Measurements from ENCODE around the gene TCF12. TPM values are rescaled to one million over a fixed set of nuclear protein-coding genes. Genes with fewer than 3 reads are reported as not detected.

Gene TCF12
- total and polyA plus RNA-seq, 2 donors (not counting 3 experiments of a cell fraction or from before 2014, with no cell fraction given), result 72.1 to 133 TPM

DNA sequence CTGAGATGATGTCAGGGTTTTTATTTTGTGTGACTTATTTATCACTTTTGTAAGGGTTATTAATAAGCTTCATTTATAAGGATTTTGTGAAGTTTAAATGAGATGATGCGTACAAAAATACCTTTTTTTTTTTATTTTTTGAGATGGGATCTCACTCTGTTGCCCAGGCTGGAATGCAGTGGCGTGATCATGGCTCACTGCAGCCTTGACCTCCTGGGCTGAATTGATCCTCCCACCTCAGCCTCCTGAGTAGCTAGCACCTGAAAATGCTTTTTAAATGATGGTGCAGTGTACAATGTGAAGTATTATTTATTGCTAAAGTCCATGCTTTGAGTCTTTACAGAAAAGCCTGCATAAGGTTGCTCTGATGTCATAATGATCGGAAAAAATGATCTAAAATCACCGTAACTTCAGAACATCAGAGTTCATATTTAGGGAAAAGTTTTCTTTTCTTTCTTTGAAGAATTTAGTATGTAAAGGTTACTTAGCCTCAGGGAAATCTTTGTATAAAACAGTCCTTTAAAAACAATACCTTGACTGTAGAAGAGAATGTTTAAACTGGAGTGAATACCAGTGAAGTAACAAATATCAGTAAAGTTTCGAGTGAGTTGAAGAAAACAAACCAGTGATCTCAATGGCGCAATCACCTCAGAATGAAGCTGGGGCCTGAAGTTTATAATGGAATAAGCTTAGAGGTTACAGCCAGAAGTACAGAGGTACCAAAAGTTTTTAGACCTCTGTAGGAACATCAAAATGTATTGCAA lies 29.7 kb downstream of the TCF12 start:
- H3K4me2 ChIP-seq (ENCODE audit: insufficient read depth, low read length), result no peak overlapping the region
- dilution Hi-C loops (cut with MboI; ENCODE audit: extremely low pct_ligation_motif_present, low sequenced_read_pairs), result no loop called here
- FAIRE-seq, result no peak

More for the DNA sequence above, 29.7 kb downstream of the TCF12 start:
- Histone ChIP-seq H3K4me3 (replicated peaks in 1 of 3; ENCODE audit: insufficient read depth in 1 of 3, low read depth in 1 of 3, low read length in 3 of 3) (no peak overlapping the region), H2AFZ (ENCODE audit: low read depth, low read length) (no peak overlapping the region), H3K27me3 (ENCODE audit: control insufficient read depth in 2 of 2, insufficient read depth in 2 of 2, low read length in 2 of 2) (no peaks in the 10 kb centered on the region), H3K9me1 (replicated peaks; ENCODE audit: control insufficient read depth, extremely low read depth, insufficient read depth, low read length) (no peaks in the 10 kb centered on the region), H3K27ac (ENCODE audit: insufficient read depth, low read depth, low read length) (no peak overlapping the region), H3K79me2 (ENCODE audit: control insufficient read depth, insufficient read depth, low read length) (peaks cover 98% of the 10 kb centered on the region), H3K9ac (replicated peaks; ENCODE audit: extremely low read depth, insufficient read depth, low read length) (no peak overlapping the region), H3K36me3 (ENCODE audit: control insufficient read depth in 2 of 2, extremely low read depth in 1 of 2, insufficient read depth in 2 of 2, low read length in 2 of 2) (peaks cover 0 to 2% of the 10 kb centered on the region in 2 experiments), H3K4me1 (ENCODE audit: control insufficient read depth, extremely low read depth, insufficient read depth, low read length) (no peaks in the 10 kb centered on the region), H4K20me1 (replicated peaks; ENCODE audit: control insufficient read depth, extremely low read depth, insufficient read depth, low read length) (peaks cover 22% of the 10 kb centered on the region), H3K9me3 (replicated peaks; ENCODE audit: control insufficient read depth, insufficient read depth, low read length) (no peaks in the 10 kb centered on the region)
- TF ChIP-seq, protein P1, sequence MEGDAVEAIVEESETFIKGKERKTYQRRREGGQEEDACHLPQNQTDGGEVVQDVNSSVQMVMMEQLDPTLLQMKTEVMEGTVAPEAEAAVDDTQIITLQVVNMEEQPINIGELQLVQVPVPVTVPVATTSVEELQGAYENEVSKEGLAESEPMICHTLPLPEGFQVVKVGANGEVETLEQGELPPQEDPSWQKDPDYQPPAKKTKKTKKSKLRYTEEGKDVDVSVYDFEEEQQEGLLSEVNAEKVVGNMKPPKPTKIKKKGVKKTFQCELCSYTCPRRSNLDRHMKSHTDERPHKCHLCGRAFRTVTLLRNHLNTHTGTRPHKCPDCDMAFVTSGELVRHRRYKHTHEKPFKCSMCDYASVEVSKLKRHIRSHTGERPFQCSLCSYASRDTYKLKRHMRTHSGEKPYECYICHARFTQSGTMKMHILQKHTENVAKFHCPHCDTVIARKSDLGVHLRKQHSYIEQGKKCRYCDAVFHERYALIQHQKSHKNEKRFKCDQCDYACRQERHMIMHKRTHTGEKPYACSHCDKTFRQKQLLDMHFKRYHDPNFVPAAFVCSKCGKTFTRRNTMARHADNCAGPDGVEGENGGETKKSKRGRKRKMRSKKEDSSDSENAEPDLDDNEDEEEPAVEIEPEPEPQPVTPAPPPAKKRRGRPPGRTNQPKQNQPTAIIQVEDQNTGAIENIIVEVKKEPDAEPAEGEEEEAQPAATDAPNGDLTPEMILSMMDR (IDR thresholded peaks at IDR 0.05; ENCODE audit: extremely low read depth in 1 of 2, insufficient read depth in 1 of 2, low read depth in 1 of 2, low read length in 2 of 2), result no peak
- TF ChIP-seq POLR2AphosphoS5 (IDR thresholded peaks at IDR 0.05; ENCODE audit: insufficient read depth, low read depth, low read length) (no peak), FOS (IDR thresholded peaks at IDR 0.05; ENCODE audit: borderline replicate concordance, insufficient read depth, low read length) (no peak), EZH2 (IDR thresholded peaks at IDR 0.05; ENCODE audit: borderline replicate concordance, low read depth, low read length, severe bottlenecking) (no peak), MYC (IDR thresholded peaks at IDR 0.05; ENCODE audit: low read depth, low read length) (no peak), POLR2A (IDR thresholded peaks at IDR 0.05; ENCODE audit: low read depth, low read length) (no peak), JUN (IDR thresholded peaks at IDR 0.05; ENCODE audit: borderline replicate concordance, insufficient read depth, insufficient read length, low read depth) (no peak)
- BruUV-seq (replicated peaks), result no TSS peak
- CTCF ChIA-PET, result interaction anchor here (1.2 to 2.0 kb wide), 3 partner anchors 11 to 265 kb away, joined by 3 to 8 read pairs (median 5); no protein-coding TSS in a partner anchor
- intact Hi-C loops (cut with micrococcal nuclease), result no loop called here
- DNase-seq (ENCODE audit: low read depth, low spot score), result no peak
- POLR2A ChIA-PET, result no interaction called here
